HUES48 (cell line): ENCODE measurements around the gene MAN2A1.

Experiments
- H3K27ac ChIP-seq: one replicate; pipeline ENCODE4 v1.7.0; 2013; ENCODE audit warnings: low read depth, low read length, inconsistent platforms
- H3K27me3 ChIP-seq: 2 replicates; pipeline ENCODE4 v1.6.1; 2013; ENCODE audit warnings: mild to moderate bottlenecking, low read length; ENCODE audit not compliant: control insufficient read depth, insufficient read depth
- H3K36me3 ChIP-seq: 2 replicates; pipeline ENCODE4 v1.6.1; 2013; ENCODE audit warnings: low read length; ENCODE audit not compliant: control insufficient read depth, insufficient read depth
- H3K4me1 ChIP-seq: 2 replicates; pipeline ENCODE4 v1.6.1; 2013; ENCODE audit warnings: mild to moderate bottlenecking, low read length; ENCODE audit not compliant: control insufficient read depth, insufficient read depth
- H3K4me3 ChIP-seq: 2 replicates; pipeline ENCODE4 v1.5.1; 2013; ENCODE audit warnings: mild to moderate bottlenecking, low read depth, low read length
- H3K9ac ChIP-seq: 2 replicates; pipeline ENCODE4 v1.6.1; 2013; ENCODE audit warnings: mild to moderate bottlenecking, low read depth, low read length, moderate library complexity
- H3K9me3 ChIP-seq: 2 replicates; pipeline ENCODE4 v1.6.1; 2013; ENCODE audit warnings: low read length; ENCODE audit not compliant: control insufficient read depth, insufficient read depth

The MAN2A1 gene

DNA sequence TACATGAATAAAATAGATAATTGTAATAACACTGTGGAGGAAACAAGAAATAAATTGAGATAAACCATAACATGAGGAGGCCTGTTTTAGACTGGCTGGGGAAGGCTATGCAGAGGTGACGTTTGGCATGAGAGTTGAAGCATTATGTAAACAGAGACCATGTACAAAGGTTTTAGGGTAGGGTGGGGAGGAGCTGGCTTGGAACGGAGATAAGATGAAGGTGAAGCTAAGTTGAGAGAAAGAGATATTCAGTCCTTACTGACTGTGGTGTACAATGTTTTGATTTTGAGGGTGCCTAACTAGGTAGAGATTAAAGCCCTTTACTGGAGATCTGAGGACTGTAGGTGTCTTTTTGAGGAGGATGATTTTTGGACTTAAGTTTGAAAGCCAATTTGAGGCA is 17.8 kb downstream of the MAN2A1 start:
- H3K27ac ChIP-seq: no peak overlapping the region
- H3K27me3 ChIP-seq: no peaks in the 10 kb centered on the region
- H3K4me3 ChIP-seq: no peak overlapping the region
- H3K36me3 ChIP-seq: 0 out of 2 replicates have a peak, but pooled peaks cover 2% of the 10 kb centered on the region
- H3K9ac ChIP-seq: no peak overlapping the region
- no peaks in the 10 kb centered on the region for H3K9me3 ChIP-seq
- peaks cover 21% of the 10 kb centered on the region for H3K4me1 ChIP-seq

- H3K9me3 ChIP-seq: no peaks in the 10 kb centered on the region
- no peak overlapping the region for H3K27ac ChIP-seq
- H3K4me1 ChIP-seq: peaks cover 21% of the 10 kb centered on the region
- no peaks in the 10 kb centered on the region for H3K27me3 ChIP-seq
- no peak overlapping the region for H3K4me3 ChIP-seq
- peaks cover 10% of the 10 kb centered on the region for H3K36me3 ChIP-seq
- no peak overlapping the region for H3K9ac ChIP-seq
These were observed 19.1 kb downstream of the MAN2A1 start for GRCh38 chr5:109708813-109709212.

- Histone ChIP-seq H3K9ac (no peak overlapping the region), H3K36me3 (peaks cover 10% of the 10 kb centered on the region), H3K4me1 (peaks cover 17% of the 10 kb centered on the region), H3K4me3 (no peak overlapping the region), H3K27me3 (no peaks in the 10 kb centered on the region), H3K27ac (no peak overlapping the region), H3K9me3 (no peaks in the 10 kb centered on the region)
These were observed 19.5 kb downstream of the MAN2A1 start for GRCh38 chr5:109709225-109709624.

DNA sequence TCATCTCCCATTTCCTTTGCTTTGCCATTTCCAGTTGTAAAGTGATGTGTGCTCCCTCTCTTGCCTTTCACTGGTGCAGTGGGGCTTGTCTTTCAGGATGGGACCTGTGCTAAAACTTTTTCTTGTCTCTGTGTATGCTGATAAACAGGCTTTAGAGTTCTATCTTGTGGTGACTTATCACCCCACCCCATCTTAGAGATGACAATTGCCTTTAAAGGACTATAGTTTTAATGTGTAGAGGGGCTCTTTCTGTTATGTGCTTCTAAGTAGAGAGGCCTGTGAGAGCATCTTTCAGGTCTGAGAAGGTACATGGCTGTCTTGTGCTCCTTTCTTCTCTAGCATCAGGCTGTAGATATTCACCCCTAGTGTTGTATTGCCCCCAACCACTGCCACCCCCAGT is 21.9 kb downstream of the MAN2A1 start:
- Histone ChIP-seq H3K27me3 (no peaks in the 10 kb centered on the region), H3K9ac (no peak overlapping the region), H3K27ac (no peak overlapping the region), H3K4me3 (no peak overlapping the region), H3K4me1 (peaks cover 8% of the 10 kb centered on the region), H3K36me3 (peaks cover 21% of the 10 kb centered on the region), H3K9me3 (no peaks in the 10 kb centered on the region)

DNA sequence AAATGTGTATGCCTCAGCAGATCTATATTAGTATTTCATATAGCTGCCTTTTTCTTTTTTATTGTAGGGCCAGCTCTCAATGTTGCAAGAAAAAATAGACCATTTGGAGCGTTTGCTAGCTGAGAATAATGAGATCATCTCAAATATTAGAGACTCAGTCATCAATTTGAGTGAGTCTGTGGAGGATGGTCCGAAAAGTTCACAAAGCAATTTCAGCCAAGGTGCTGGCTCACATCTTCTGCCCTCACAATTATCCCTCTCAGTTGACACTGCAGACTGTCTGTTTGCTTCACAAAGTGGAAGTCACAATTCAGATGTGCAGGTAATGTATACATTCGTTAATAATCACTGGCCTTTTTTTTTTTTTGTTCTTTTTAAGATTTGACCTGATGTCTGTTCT is 23.7 kb downstream of the MAN2A1 start:
- Histone ChIP-seq H3K27ac (no peak overlapping the region), H3K4me3 (no peak overlapping the region), H3K27me3 (no peaks in the 10 kb centered on the region), H3K9me3 (no peaks in the 10 kb centered on the region), H3K9ac (no peak overlapping the region), H3K36me3 (peaks cover 38% of the 10 kb centered on the region), H3K4me1 (peaks cover 9% of the 10 kb centered on the region)

GRCh38 chr5:109714592-109714991 is 24.9 kb downstream of the MAN2A1 start:
- H3K27me3 ChIP-seq: no peaks in the 10 kb centered on the region
- H3K9me3 ChIP-seq: no peaks in the 10 kb centered on the region
- no peak overlapping the region for H3K9ac ChIP-seq
- H3K4me3 ChIP-seq: no peak overlapping the region
- H3K27ac ChIP-seq: no peak overlapping the region
- H3K4me1 ChIP-seq: peaks cover 9% of the 10 kb centered on the region
- peaks cover 45% of the 10 kb centered on the region for H3K36me3 ChIP-seq

DNA sequence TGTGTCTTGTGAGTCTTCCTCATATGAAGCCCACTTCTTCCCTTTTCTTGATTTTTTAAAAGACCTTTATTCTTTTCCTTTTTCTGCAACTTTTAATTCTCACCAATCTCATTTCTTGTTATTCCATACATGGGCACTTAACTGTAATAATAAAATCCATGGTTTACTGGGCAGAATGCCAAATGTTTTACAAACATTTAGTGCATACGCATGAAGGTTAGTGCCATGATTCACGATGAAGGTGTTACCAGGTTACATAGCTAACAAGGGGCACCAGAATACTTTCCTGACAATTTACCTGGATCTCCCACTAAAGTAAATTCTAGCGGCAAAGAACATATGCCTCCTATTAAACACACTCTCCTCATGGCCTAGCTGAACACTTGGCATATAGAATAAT is 28.5 kb downstream of the MAN2A1 start:
- Histone ChIP-seq H3K9me3 (no peaks in the 10 kb centered on the region), H3K27ac (no peak overlapping the region)

DNA sequence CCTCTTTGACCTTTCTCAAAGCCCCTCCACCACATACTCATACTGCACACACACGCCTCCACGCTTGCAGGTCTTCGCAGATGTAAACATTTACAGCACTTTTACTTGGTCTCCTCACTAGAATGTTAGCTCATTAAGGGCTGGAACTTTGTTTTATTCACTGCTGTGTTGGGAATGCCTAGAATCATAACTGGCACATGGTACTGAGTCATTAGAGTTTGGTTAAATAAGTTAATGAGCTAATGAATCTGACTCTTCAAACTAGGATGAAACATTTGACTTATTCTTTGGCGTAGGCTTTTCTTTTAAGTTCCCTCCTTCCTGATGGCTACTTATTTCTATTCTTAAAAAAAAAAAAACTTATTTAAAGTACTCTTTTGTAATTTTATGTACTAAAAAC is 28.9 kb downstream of the MAN2A1 start:
- no peaks in the 10 kb centered on the region for H3K27me3 ChIP-seq
- no peak overlapping the region for H3K4me3 ChIP-seq
- peaks cover 46% of the 10 kb centered on the region for H3K36me3 ChIP-seq
- H3K27ac ChIP-seq: no peak overlapping the region
- H3K4me1 ChIP-seq: peaks cover 9% of the 10 kb centered on the region
- H3K9ac ChIP-seq: no peak overlapping the region
- H3K9me3 ChIP-seq: no peaks in the 10 kb centered on the region

More for the DNA sequence above, 28.5 kb downstream of the MAN2A1 start:
- peaks cover 9% of the 10 kb centered on the region for H3K4me1 ChIP-seq
- no peaks in the 10 kb centered on the region for H3K27me3 ChIP-seq
- no peak overlapping the region for H3K4me3 ChIP-seq
- peaks cover 50% of the 10 kb centered on the region for H3K36me3 ChIP-seq
- H3K9ac ChIP-seq: no peak overlapping the region

GRCh38 chr5:109719978-109720377 is 30.3 kb downstream of the MAN2A1 start:
- no peaks in the 10 kb centered on the region for H3K9me3 ChIP-seq
- no peaks in the 10 kb centered on the region for H3K27me3 ChIP-seq
- no peak overlapping the region for H3K27ac ChIP-seq
- peaks cover 43% of the 10 kb centered on the region for H3K36me3 ChIP-seq
- peaks cover 9% of the 10 kb centered on the region for H3K4me1 ChIP-seq
- H3K4me3 ChIP-seq: no peak overlapping the region
- H3K9ac ChIP-seq: no peak overlapping the region

DNA sequence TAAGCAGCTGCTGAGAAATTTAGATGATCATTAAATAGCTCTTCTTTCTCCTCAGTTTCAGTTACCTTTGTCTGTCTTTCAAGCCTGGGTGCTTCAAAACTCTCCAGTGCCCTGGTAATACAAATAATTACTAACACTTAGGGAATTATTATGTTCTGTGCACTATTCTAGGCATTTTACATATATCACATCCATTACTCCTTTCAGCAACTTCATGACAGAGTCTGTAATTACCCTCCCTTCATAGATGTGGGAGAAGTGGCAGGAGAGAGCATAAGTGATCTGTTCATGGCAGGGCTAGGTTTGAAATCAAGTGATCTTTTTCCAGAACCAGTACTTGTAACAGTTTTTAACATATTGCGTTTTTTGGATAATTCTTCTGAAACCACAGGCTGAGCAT is 32.0 kb downstream of the MAN2A1 start:
- H3K9me3 ChIP-seq: no peaks in the 10 kb centered on the region
- no peaks in the 10 kb centered on the region for H3K27me3 ChIP-seq
- H3K36me3 ChIP-seq: peaks cover 33% of the 10 kb centered on the region
- no peak overlapping the region for H3K4me3 ChIP-seq
- H3K4me1 ChIP-seq: peaks cover under 1% of the 10 kb centered on the region; the same call in 1 of the 2 replicates
- H3K27ac ChIP-seq: no peak overlapping the region
- no peak overlapping the region for H3K9ac ChIP-seq

- Histone ChIP-seq H3K4me1 (no peaks in the 10 kb centered on the region), H3K9ac (no peak overlapping the region), H3K4me3 (no peak overlapping the region), H3K36me3 (peaks cover 15% of the 10 kb centered on the region), H3K27ac (no peak overlapping the region), H3K9me3 (no peaks in the 10 kb centered on the region), H3K27me3 (no peaks in the 10 kb centered on the region)
These were observed 33.9 kb downstream of the MAN2A1 start for GRCh38 chr5:109723606-109724005.

- no peak overlapping the region for H3K4me3 ChIP-seq
- no peaks in the 10 kb centered on the region for H3K27me3 ChIP-seq
- H3K9ac ChIP-seq: no peak overlapping the region
- H3K4me1 ChIP-seq: no peaks in the 10 kb centered on the region
- H3K36me3 ChIP-seq: peaks cover 11% of the 10 kb centered on the region; the same call in 1 of the 2 replicates
- H3K27ac ChIP-seq: no peak overlapping the region
- H3K9me3 ChIP-seq: no peaks in the 10 kb centered on the region
These were observed 35.4 kb downstream of the MAN2A1 start for GRCh38 chr5:109725135-109725534.
